ENCODE data around the gene PCDHGB5.
"Not testable (repeated sequence)": the region's sequence is repeated elsewhere in the genome, so short reads cannot be mapped to it uniquely, and the experiment has no call there.

- not testable (repeated sequence) for TF ChIP-seq ARNT (IDR thresholded peaks at IDR 0.05); L3MBTL2 (conservative IDR thresholded peaks at IDR 0.05); TARDBP (IDR thresholded peaks at IDR 0.05); HDGF (IDR thresholded peaks at IDR 0.05; ENCODE audit: borderline replicate concordance); BHLHE40 (IDR thresholded peaks at IDR 0.05; ENCODE audit: borderline replicate concordance); ELF4 (IDR thresholded peaks at IDR 0.05); SUZ12 (IDR thresholded peaks at IDR 0.05)
These were observed 17.0 kb downstream of the PCDHGB5 start for GRCh38 chr5:141414548-141415274.
